Measurements from ENCODE around the gene MAD2L2.

The MAD2L2 gene

GRCh38 chr1:11654939-11655808, 25.8 kb downstream of the MAD2L2 start:
- no peak overlapping the region for H3K27ac ChIP-seq (ENCODE audit: low read depth, low read length)
- H3K4me3 ChIP-seq (ENCODE audit: low read depth in 1 of 5, low read length in 5 of 5): peak overlapping the region; percentile 53 to 64 (median 56)
- peak overlapping the region in 3 of 5 donors; percentile 39 to 46 (median 45) for H3K9ac ChIP-seq (ENCODE audit: low read length in 5 of 5)

GRCh38 chr1:11654137-11654938, 26.6 kb downstream of the MAD2L2 start, which contains the start of the genes FBXO2 and FBXO44:
Gene FBXO2 (minus strand): TSS chr1:11654429. CDS start chr1:11654340, 89 bp downstream.
Gene FBXO44 (plus strand): TSS chr1:11654877. CDS start chr1:11655836, 959 bp downstream.
- H3K4me3 ChIP-seq (ENCODE audit: low read depth in 1 of 5, low read length in 5 of 5): peak within 1 kb of the TSS; percentile 53 to 69 (median 56)
- H3K9me3 ChIP-seq (ENCODE audit: control insufficient read depth in 5 of 5, low read length in 5 of 5): no peaks in the 10 kb centered on the region
- peaks cover 0 to 4% (median 0%) of the 10 kb centered on the region in 5 donors for H3K36me3 ChIP-seq (ENCODE audit: control insufficient read depth in 5 of 5, insufficient read depth in 5 of 5, low read length in 5 of 5)
- peaks cover 9 to 16% (median 11%) of the 10 kb centered on the region in 5 donors for H3K27me3 ChIP-seq (ENCODE audit: control insufficient read depth in 5 of 5, insufficient read depth in 4 of 5, low read length in 5 of 5)
- no peak within 1 kb of the TSS for H3K27ac ChIP-seq (ENCODE audit: low read depth, low read length)
- peak within 1 kb of the TSS in 3 of 5 donors; percentile 39 to 47 (median 46) for H3K9ac ChIP-seq (ENCODE audit: low read length in 5 of 5)
- H3K4me1 ChIP-seq (ENCODE audit: control insufficient read depth in 5 of 5, insufficient read depth in 5 of 5, low read length in 5 of 5): peaks cover 0 to 28% (median 23%) of the 10 kb centered on the region in 5 donors

More at GRCh38 chr1:11654939-11655808, 25.8 kb downstream of the MAD2L2 start:
- Histone ChIP-seq H3K36me3 (ENCODE audit: control insufficient read depth in 5 of 5, insufficient read depth in 5 of 5, low read length in 5 of 5) (peaks cover 0 to 10% (median 0%) of the 10 kb centered on the region in 5 donors), H3K4me1 (ENCODE audit: control insufficient read depth in 5 of 5, insufficient read depth in 5 of 5, low read length in 5 of 5) (peaks cover 0 to 24% (median 20%) of the 10 kb centered on the region in 5 donors), H3K27me3 (ENCODE audit: control insufficient read depth in 5 of 5, insufficient read depth in 4 of 5, low read length in 5 of 5) (peaks cover under 1 to 10% (median 3%) of the 10 kb centered on the region in 5 donors), H3K9me3 (ENCODE audit: control insufficient read depth in 5 of 5, low read length in 5 of 5) (no peaks in the 10 kb centered on the region)

GRCh38 chr1:11653861-11654136, 27.1 kb downstream of the MAD2L2 start:
- H3K27ac ChIP-seq (ENCODE audit: low read depth, low read length): no peak overlapping the region
- H3K4me3 ChIP-seq (ENCODE audit: low read depth in 1 of 5, low read length in 5 of 5): peak overlapping the region in 3 of 5 donors; percentile 52 to 69 (median 60)
- H3K9ac ChIP-seq (ENCODE audit: low read length in 5 of 5): no peak overlapping the region
- peaks cover 9 to 18% (median 13%) of the 10 kb centered on the region in 5 donors for H3K27me3 ChIP-seq (ENCODE audit: control insufficient read depth in 5 of 5, insufficient read depth in 4 of 5, low read length in 5 of 5)
- H3K36me3 ChIP-seq (ENCODE audit: control insufficient read depth in 5 of 5, insufficient read depth in 5 of 5, low read length in 5 of 5): peaks cover 0 to 2% (median 0%) of the 10 kb centered on the region in 5 donors
- H3K9me3 ChIP-seq (ENCODE audit: control insufficient read depth in 5 of 5, low read length in 5 of 5): no peaks in the 10 kb centered on the region
- H3K4me1 ChIP-seq (ENCODE audit: control insufficient read depth in 5 of 5, insufficient read depth in 5 of 5, low read length in 5 of 5): peaks cover 0 to 28% (median 23%) of the 10 kb centered on the region in 5 donors

- Histone ChIP-seq H3K27ac (ENCODE audit: low read depth, low read length) (no peak overlapping the region), H3K9ac (ENCODE audit: low read length in 5 of 5) (no peak overlapping the region), H3K27me3 (ENCODE audit: control insufficient read depth in 5 of 5, insufficient read depth in 4 of 5, low read length in 5 of 5) (peaks cover 13 to 20% (median 16%) of the 10 kb centered on the region in 5 donors), H3K4me1 (ENCODE audit: control insufficient read depth in 5 of 5, insufficient read depth in 5 of 5, low read length in 5 of 5) (peaks cover 0 to 30% (median 27%) of the 10 kb centered on the region in 5 donors), H3K36me3 (ENCODE audit: control insufficient read depth in 5 of 5, insufficient read depth in 5 of 5, low read length in 5 of 5) (no peaks in the 10 kb centered on the region), H3K9me3 (ENCODE audit: control insufficient read depth in 5 of 5, low read length in 5 of 5) (no peaks in the 10 kb centered on the region), H3K4me3 (ENCODE audit: low read depth in 1 of 5, low read length in 5 of 5) (no peak overlapping the region)
Observed at GRCh38 chr1:11653101-11653860, 27.7 kb downstream of the MAD2L2 start.

GRCh38 chr1:11652203-11652780, 28.7 kb downstream of the MAD2L2 start:
- Histone ChIP-seq H3K4me1 (ENCODE audit: control insufficient read depth in 5 of 5, insufficient read depth in 5 of 5, low read length in 5 of 5) (peaks cover 0 to 32% (median 28%) of the 10 kb centered on the region in 5 donors), H3K27me3 (ENCODE audit: control insufficient read depth in 5 of 5, insufficient read depth in 4 of 5, low read length in 5 of 5) (peaks cover 14 to 21% (median 18%) of the 10 kb centered on the region in 5 donors)

GRCh38 chr1:11651017-11651416, 29.9 kb downstream of the MAD2L2 start:
- Histone ChIP-seq H3K36me3 (ENCODE audit: control insufficient read depth in 5 of 5, insufficient read depth in 5 of 5, low read length in 5 of 5) (no peaks in the 10 kb centered on the region), H3K4me3 (ENCODE audit: low read depth in 1 of 5, low read length in 5 of 5) (no peak overlapping the region), H3K9me3 (ENCODE audit: control insufficient read depth in 5 of 5, low read length in 5 of 5) (no peaks in the 10 kb centered on the region), H3K27me3 (ENCODE audit: control insufficient read depth in 5 of 5, insufficient read depth in 4 of 5, low read length in 5 of 5) (peaks cover 18 to 27% (median 24%) of the 10 kb centered on the region in 5 donors), H3K27ac (ENCODE audit: low read depth, low read length) (no peak overlapping the region), H3K9ac (ENCODE audit: low read length in 5 of 5) (peak overlapping the region in 1 of 5 donors; percentile 46), H3K4me1 (ENCODE audit: control insufficient read depth in 5 of 5, insufficient read depth in 5 of 5, low read length in 5 of 5) (peaks cover 0 to 32% (median 28%) of the 10 kb centered on the region in 5 donors)

More at GRCh38 chr1:11652203-11652780, 28.7 kb downstream of the MAD2L2 start:
- H3K9me3 ChIP-seq (ENCODE audit: control insufficient read depth in 5 of 5, low read length in 5 of 5): no peaks in the 10 kb centered on the region
- H3K9ac ChIP-seq (ENCODE audit: low read length in 5 of 5): no peak overlapping the region
- no peaks in the 10 kb centered on the region for H3K36me3 ChIP-seq (ENCODE audit: control insufficient read depth in 5 of 5, insufficient read depth in 5 of 5, low read length in 5 of 5)
- no peak overlapping the region for H3K27ac ChIP-seq (ENCODE audit: low read depth, low read length)
- no peak overlapping the region for H3K4me3 ChIP-seq (ENCODE audit: low read depth in 1 of 5, low read length in 5 of 5)

- H3K36me3 ChIP-seq (ENCODE audit: control insufficient read depth in 5 of 5, insufficient read depth in 5 of 5, low read length in 5 of 5): no peaks in the 10 kb centered on the region
- no peak overlapping the region for H3K27ac ChIP-seq (ENCODE audit: low read depth, low read length)
- H3K9ac ChIP-seq (ENCODE audit: low read length in 5 of 5): peak overlapping the region in 1 of 5 donors; percentile 46
- no peaks in the 10 kb centered on the region for H3K9me3 ChIP-seq (ENCODE audit: control insufficient read depth in 5 of 5, low read length in 5 of 5)
- H3K4me1 ChIP-seq (ENCODE audit: control insufficient read depth in 5 of 5, insufficient read depth in 5 of 5, low read length in 5 of 5): peaks cover 0 to 30% (median 25%) of the 10 kb centered on the region in 5 donors
- H3K27me3 ChIP-seq (ENCODE audit: control insufficient read depth in 5 of 5, insufficient read depth in 4 of 5, low read length in 5 of 5): peaks cover 18 to 27% (median 26%) of the 10 kb centered on the region in 5 donors
- peak overlapping the region in 1 of 5 donors; percentile 1 for H3K4me3 ChIP-seq (ENCODE audit: low read depth in 1 of 5, low read length in 5 of 5)
Observed at GRCh38 chr1:11650331-11650991, 30.5 kb downstream of the MAD2L2 start.

GRCh38 chr1:11649624-11650330, 31.2 kb downstream of the MAD2L2 start:
- H3K4me1 ChIP-seq (ENCODE audit: control insufficient read depth in 5 of 5, insufficient read depth in 5 of 5, low read length in 5 of 5): peaks cover 0 to 26% (median 18%) of the 10 kb centered on the region in 5 donors
- H3K36me3 ChIP-seq (ENCODE audit: control insufficient read depth in 5 of 5, insufficient read depth in 5 of 5, low read length in 5 of 5): no peaks in the 10 kb centered on the region
- H3K4me3 ChIP-seq (ENCODE audit: low read depth in 1 of 5, low read length in 5 of 5): no peak overlapping the region
- no peaks in the 10 kb centered on the region for H3K9me3 ChIP-seq (ENCODE audit: control insufficient read depth in 5 of 5, low read length in 5 of 5)
- H3K9ac ChIP-seq (ENCODE audit: low read length in 5 of 5): no peak overlapping the region
- H3K27ac ChIP-seq (ENCODE audit: low read depth, low read length): no peak overlapping the region
- H3K27me3 ChIP-seq (ENCODE audit: control insufficient read depth in 5 of 5, insufficient read depth in 4 of 5, low read length in 5 of 5): peaks cover 18 to 27% (median 26%) of the 10 kb centered on the region in 5 donors

All from subcutaneous abdominal adipose tissue (tissue), 5 donors.